CD4-positive, alpha-beta T cell treated with Interleukin-1 beta for 1 hour (primary cell): ENCODE measurements around the gene IGF2BP1.

Source experiments
- DNase-seq, 2 donors: peaks; one replicate each; pipeline ENCODE4 v3.0.0-alpha.2; 2020 to 2022

The IGF2BP1 gene

GRCh38 chr17:48997103-48997826, at the start of gene IGF2BP1:
TSS of gene IGF2BP1 (plus strand) at chr17:48997385. CDS start at chr17:48997746, 361 bp downstream.
- peak in 1 of 2 donors; percentile 10 for DNase-seq

GRCh38 chr17:48951572-48951971, 45.6 kb upstream of the IGF2BP1 start:
- no peak for DNase-seq

- peak in 1 of 2 donors; percentile 6 for DNase-seq
Observed at GRCh38 chr17:48952904-48953303, 44.3 kb upstream of the IGF2BP1 start.

GRCh38 chr17:48954300-48954755, 42.9 kb upstream of the IGF2BP1 start:
- no peak for DNase-seq

DNA sequence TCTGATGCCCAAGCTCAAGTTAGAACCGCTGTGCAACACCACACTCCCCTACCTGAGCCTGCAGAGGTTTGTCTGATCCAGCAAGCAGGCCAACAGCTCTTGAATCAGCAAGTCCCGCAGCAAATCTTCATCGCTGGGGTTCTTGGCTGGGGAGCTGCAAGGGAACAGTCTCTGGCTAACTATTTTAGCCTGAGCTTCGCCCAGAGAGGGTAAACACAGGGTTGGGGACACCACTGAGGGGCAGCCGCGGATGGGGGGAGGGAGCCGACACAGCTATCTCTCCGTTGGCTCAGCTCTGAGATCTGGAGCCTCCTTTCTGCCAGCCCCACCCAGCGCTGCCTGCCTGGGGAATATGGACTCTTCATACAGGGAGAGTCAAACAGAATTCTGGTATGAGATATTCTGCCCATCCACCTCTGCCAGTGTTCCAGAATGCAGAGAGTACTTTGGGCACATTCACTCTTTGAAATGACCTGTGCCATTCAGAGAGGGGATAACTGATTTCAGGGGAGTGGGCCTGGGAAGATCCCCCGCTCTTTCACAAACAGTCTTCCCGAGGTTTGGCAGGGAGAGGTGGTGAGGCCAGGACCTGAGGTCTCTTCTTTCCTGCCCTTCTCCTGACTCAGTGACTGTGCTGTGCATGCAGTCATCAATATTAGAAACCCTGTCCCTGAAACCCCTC, 36.2 kb upstream of the IGF2BP1 start:
- no peak for DNase-seq

GRCh38 chr17:48961516-48962233, 35.5 kb upstream of the IGF2BP1 start:
- DNase-seq: no peak

- DNase-seq: no peak
Observed at GRCh38 chr17:48970224-48970623, 27.0 kb upstream of the IGF2BP1 start.

DNA sequence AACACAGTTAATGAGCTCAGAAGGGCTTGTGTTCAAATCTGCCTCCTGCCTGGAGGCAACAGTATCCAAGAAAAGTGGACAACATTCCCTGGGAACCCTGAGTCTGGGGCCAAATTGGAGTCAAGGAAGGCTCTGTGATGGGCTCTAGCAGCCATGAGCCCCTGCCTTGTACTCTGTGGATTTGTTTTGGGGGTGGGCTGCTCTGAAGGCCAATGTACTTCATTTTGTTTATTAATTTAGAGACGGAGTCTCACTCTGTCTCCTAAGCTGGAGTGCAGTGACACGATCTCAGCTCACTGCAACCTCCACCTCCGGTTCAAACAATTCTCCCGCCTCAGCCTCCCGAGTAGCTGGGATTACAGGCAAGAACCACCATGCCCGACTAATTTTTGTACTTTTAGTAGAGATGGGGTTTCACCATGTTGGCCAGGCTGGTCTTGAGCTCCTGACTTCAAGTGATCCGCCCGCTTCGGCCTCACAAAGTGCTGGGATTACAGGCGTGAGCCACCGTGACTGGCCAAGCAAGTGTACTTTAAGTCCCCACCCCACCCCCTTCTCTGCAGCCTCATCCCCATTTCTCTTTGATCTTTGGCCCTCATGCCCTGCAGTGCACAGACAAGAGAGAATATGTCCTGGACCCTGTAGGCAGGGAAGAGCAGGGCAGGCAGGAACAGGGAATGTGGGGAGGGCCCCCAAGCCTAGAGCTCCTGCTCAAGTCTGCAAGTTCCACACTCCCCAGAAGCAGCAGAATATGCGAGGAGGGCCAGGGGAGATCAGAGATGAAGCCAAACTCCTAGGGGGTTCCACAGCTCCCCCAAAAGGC, 26.1 kb upstream of the IGF2BP1 start:
- DNase-seq: no peak

- DNase-seq: no peak
Observed at GRCh38 chr17:48972749-48973097, 24.5 kb upstream of the IGF2BP1 start.

GRCh38 chr17:48973806-48974205, 23.4 kb upstream of the IGF2BP1 start:
- DNase-seq: no peak

GRCh38 chr17:48981927-48982539, 15.2 kb upstream of the IGF2BP1 start:
- no peak for DNase-seq

DNA sequence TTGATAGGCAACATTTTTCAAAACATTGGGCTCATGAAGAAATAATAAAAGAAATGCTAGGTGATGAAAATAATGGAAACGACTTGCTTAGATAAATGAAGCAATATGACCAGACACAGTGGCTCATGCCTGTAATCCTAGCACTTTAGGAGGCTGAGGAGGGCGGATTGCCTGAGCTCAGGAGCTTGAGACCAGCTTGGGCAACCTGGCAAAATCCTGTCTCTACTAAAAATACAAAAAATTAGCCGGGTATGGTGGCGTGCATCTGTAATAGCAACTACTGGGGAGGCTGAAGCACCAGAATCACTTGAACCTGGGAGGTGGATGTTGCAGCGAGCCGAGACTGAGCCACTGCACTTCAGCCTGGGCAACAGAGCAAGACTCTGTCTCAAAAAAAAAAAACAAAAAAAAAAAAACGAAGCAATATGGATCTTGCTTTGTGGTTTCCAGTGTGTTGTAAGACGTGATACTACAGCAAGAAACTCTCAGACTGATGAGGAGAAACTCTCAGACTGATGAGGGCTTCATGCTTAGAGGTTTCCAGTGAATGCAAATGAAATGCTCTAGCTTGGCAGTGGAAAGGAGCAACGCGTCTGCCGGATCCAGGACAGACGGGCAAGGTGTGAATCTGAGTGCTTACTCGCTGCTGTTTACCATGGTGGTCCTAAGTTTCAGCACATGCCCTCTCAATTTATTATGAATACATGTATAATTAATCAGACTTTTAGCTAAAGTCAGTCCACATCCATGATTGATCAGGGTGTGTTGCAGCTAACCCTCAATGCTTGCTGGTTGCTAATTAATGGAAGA, 11.5 kb upstream of the IGF2BP1 start:
- no peak for DNase-seq

DNA sequence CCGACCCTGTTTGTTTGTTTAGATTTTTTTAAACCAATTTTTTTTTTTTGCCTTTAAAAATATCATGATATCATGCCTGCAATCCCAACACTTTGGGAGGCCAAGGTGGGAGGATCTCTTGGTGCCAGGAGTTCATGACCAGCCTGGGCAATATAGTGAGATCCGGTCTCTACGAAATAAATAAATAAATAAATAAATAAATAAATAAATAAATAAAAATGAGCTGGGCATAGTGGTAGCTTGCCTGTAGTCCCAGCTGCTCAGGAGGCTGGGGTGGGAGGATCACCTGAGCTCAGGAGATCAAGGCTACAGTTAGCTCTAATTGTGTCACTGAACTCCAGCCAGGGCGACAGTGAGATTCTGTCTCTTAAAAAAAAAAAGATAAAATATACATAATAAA, 8.1 kb upstream of the IGF2BP1 start:
- no peak for DNase-seq

DNA sequence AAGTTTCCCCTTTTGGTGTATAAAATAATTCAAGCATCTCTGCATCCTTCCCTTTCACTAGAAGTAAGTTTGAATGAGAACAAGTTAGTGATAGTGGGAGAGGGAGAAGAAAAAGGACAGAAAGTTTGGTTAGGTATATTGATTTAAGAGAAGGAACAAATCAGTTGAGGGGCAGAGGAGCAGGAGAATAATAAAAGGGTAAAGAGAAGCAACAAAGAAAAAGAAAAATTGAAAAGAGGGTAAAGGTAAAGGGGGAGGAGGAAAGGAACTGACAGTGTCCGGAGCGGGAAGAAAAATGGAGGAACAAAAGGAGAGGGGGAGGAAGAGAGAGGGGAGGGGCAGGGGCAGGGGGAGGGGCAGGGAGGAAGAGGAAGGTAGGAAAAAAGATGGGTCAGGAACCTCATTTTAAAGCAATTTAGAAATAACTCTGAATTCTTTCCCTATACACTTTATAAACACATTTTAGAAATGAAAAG, 6.3 kb upstream of the IGF2BP1 start:
- DNase-seq: no peak

DNA sequence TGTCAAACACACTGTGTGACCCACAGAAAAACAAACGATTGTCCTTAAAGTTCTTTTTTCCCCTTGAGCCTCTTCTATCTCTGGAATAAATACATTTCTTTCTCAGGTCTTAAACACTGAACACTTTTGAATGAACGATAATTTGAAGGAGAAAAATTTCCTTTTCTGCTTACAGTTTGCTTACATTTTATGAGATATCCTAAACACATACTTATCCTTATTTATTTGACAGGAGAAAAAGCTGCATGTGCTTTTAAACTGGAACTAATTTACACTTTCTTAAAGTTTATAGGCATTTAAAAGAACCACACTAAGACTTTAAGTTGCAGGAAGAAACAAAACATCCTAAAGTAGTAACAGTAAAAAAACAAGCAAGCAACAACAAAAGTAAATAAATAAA, 4.7 kb upstream of the IGF2BP1 start:
- DNase-seq: no peak

DNA sequence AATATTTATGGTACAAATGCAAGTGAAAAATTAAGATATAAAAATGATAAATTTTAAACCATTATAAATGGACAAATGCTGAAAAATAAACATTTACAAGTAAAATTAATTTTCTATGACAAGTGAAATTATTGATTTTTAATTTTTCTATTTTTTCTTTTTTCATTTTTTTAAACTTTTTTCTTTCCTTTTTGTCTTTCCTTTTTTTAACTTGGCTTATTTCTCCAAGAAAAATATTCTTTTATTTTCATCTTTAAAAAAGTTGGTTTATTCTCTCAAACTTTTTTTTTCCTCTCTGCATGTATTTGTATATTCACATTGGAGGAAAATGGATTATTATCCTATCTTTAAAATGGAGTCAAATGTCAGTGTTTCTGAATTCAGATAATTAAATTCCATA, 3.9 kb upstream of the IGF2BP1 start:
- DNase-seq: no peak

- DNase-seq: no peak
Observed at GRCh38 chr17:48993951-48994350, 3.2 kb upstream of the IGF2BP1 start.

GRCh38 chr17:48994549-48995303, 2.5 kb upstream of the IGF2BP1 start:
- DNase-seq: no peak

DNA sequence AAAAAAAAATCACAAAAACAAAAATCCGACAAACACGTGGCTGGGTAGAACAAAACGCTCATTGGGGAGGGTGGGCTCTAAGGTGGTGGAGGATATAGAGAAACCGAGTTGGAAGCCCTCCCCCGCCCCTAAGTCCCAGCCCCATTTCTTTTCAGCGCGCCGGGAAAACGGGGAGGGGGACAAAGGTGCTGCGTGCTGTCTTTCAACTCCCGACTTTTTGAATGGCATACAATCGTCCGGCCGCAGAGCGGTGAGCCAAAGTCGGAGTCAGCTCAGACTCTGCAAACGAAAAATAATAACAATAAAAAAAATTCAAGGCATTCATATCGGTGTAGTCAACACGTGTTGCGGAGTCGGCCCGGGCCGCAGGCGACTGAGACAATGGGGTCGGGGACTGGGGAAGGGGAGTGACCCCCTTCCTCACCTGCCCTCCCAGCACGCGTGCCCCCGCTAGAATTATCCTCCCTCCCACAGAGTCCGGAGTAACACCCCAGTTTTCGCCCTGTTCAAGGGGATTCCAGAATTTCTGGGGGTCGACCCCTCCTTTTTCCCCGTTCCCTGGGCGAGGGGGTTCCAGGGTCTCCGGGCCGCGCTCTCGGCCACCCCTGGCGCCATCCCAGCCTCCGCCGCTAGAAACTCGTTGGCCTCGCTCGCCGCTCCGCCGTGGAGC, 1.7 kb upstream of the IGF2BP1 start:
- DNase-seq: no peak
